H1 (cell line): ENCODE results near the gene NTN1. TPM values are rescaled to one million over a fixed set of nuclear protein-coding genes. Genes with fewer than 3 reads are reported as not detected.

ENCODE experiments used
- CTCF ChIA-PET: fragments of 300-600 bp; sonication (Branson Sonifier 250); formaldehyde crosslinking; loops from one replicate; lab custom pipeline; 2021; ENCODE audit not compliant: partially characterized antibody; lab: Charles Lee
- POLR2A ChIA-PET: fragments of 300-600 bp; sonication (Branson Sonifier 250); formaldehyde crosslinking; loops from one replicate; lab custom pipeline; 2021; ENCODE audit warnings: inconsistent platforms; ENCODE audit not compliant: partially characterized antibody; lab: Charles Lee
- DNase-seq, 2 experiments: peaks; one replicate each; pipeline versions ENCODE4 v3.0.0 to v3.0.0-alpha.2; 2010 to 2022; ENCODE audit warnings: low spot score in 2 of 2, low read depth in 1 of 2, mixed read lengths in 1 of 2
- FAIRE-seq: peaks from 2 replicates; lab custom pipeline; 2011; peaks lifted over from hg19 to GRCh38; lab: Jason Lieb, UNC
- H2AFZ ChIP-seq: 2 replicates; pipeline ENCODE4 v1.8.1; 2012; ENCODE audit warnings: low read length, inconsistent platforms
- H2AK5ac ChIP-seq: 2 replicates; pipeline ENCODE4 v1.6.1; 2013; ENCODE audit warnings: low read depth, low read length
- H2BK120ac ChIP-seq: replicated peaks from 2 replicates; pipeline ENCODE3; 2013; ENCODE audit warnings: low read depth, low read length, inconsistent platforms
- H2BK12ac ChIP-seq: 2 replicates; pipeline ENCODE4 v1.6.1; 2013; ENCODE audit warnings: low read depth, low read length
- H2BK15ac ChIP-seq: 2 replicates; pipeline ENCODE4 v1.6.1; 2013; ENCODE audit warnings: low read length
- H2BK20ac ChIP-seq: 2 replicates; pipeline ENCODE4 v1.6.1; 2013; ENCODE audit warnings: low read length
- H2BK5ac ChIP-seq: 2 replicates; pipeline ENCODE4 v1.6.1; 2013; ENCODE audit warnings: low read depth, low read length
- H3K14ac ChIP-seq: 2 replicates; pipeline ENCODE4 v1.6.1; 2013; ENCODE audit warnings: inconsistent platforms; ENCODE audit not compliant: insufficient read length
- H3K18ac ChIP-seq: 2 replicates; pipeline ENCODE4 v1.6.1; 2013; ENCODE audit warnings: low read length; ENCODE audit errors: extremely low read depth
- H3K23ac ChIP-seq: 2 replicates; pipeline ENCODE4 v1.6.1; 2013; ENCODE audit warnings: inconsistent platforms; ENCODE audit not compliant: insufficient read length
- H3K23me2 ChIP-seq: 2 replicates; pipeline ENCODE4 v1.6.1; 2013; ENCODE audit warnings: low read depth, low read length
- H3K27ac ChIP-seq: 2 replicates; pipeline ENCODE4 v1.6.1; 2011; ENCODE audit warnings: low read depth, low read length, inconsistent platforms
- H3K27me3 ChIP-seq, 4 experiments: replicated peaks in 1 of 4; 1 replicate in 1 of 4; 2 replicates in 3 of 4; pipeline versions ENCODE4 v1.6.1 to v1.8.1; 2011 to 2013; ENCODE audit warnings: low read length in 3 of 4, mild to moderate bottlenecking in 3 of 4, inconsistent platforms in 2 of 4, mixed read lengths in 2 of 4, moderate library complexity in 1 of 4; ENCODE audit not compliant: control insufficient read depth in 3 of 4, insufficient read depth in 3 of 4; ENCODE audit errors: extremely low read depth in 1 of 4
- H3K36me3 ChIP-seq, 4 experiments: 2 replicates each; pipeline versions ENCODE4 v1.6.1 to v1.8.1; 2011 to 2013; ENCODE audit warnings: mild to moderate bottlenecking in 4 of 4, low read length in 3 of 4, moderate library complexity in 2 of 4, control low read depth in 1 of 4, inconsistent platforms in 1 of 4; ENCODE audit not compliant: insufficient read depth in 4 of 4, control insufficient read depth in 2 of 4
- H3K4ac ChIP-seq: replicated peaks from 2 replicates; pipeline ENCODE3; 2013; ENCODE audit warnings: low read length, low read depth, mixed read lengths, inconsistent platforms; ENCODE audit not compliant: insufficient read length
- H3K4me1 ChIP-seq, 4 experiments: replicated peaks in 1 of 4; 1 replicate in 1 of 4; 2 replicates in 3 of 4; pipeline versions ENCODE4 v1.6.1 to v1.8.1; 2011 to 2013; ENCODE audit warnings: low read length in 3 of 4, inconsistent platforms in 2 of 4, mixed read lengths in 1 of 4; ENCODE audit not compliant: insufficient read depth in 4 of 4, control insufficient read depth in 3 of 4
- H3K4me2 ChIP-seq, 2 experiments: 2 replicates each; pipeline versions ENCODE4 v1.6.1 to v1.8.1; 2011 to 2013; ENCODE audit warnings: low read depth in 2 of 2, low read length in 2 of 2, control low read depth in 1 of 2, inconsistent platforms in 1 of 2, mild to moderate bottlenecking in 1 of 2; ENCODE audit not compliant: insufficient read depth in 1 of 2
- H3K4me3 ChIP-seq, 4 experiments: fragments of 200-600, 300-600 bp in 1 of 4; sonication (generic), shearing (Covaris generic), sonication (Bioruptor Twin) in 1 of 4; 2 replicates each; pipeline versions ENCODE4 v1.5.1 to v1.8.1; 2011 to 2016; ENCODE audit warnings: low read length in 4 of 4, low read depth in 3 of 4, control low read depth in 2 of 4, inconsistent platforms in 2 of 4, mild to moderate bottlenecking in 2 of 4, mixed read lengths in 1 of 4, moderate library complexity in 1 of 4; ENCODE audit not compliant: insufficient read depth in 2 of 4; ENCODE audit errors: extremely low read depth in 1 of 4
- H3K56ac ChIP-seq: replicated peaks from 2 replicates; pipeline ENCODE3; 2013; ENCODE audit warnings: low read depth, mild to moderate bottlenecking, mixed read lengths, low read length, inconsistent platforms; ENCODE audit not compliant: insufficient read length
- H3K79me1 ChIP-seq: 2 replicates; pipeline ENCODE4 v1.6.1; 2013; ENCODE audit warnings: low read depth, low read length, control low read depth
- H3K79me2 ChIP-seq, 2 experiments: 2 replicates each; pipeline versions ENCODE4 v1.6.1 to v1.8.1; 2012 to 2013; ENCODE audit warnings: low read length in 2 of 2, mild to moderate bottlenecking in 2 of 2, inconsistent platforms in 1 of 2; ENCODE audit not compliant: insufficient read depth in 2 of 2, control insufficient read depth in 1 of 2
- H3K9ac ChIP-seq, 4 experiments: replicated peaks in 1 of 4; 1 replicate in 1 of 4; 2 replicates in 3 of 4; pipeline versions ENCODE4 v1.6.1 to v1.8.1; 2011 to 2013; ENCODE audit warnings: low read depth in 3 of 4, low read length in 3 of 4, control low read depth in 2 of 4, mild to moderate bottlenecking in 2 of 4, moderate library complexity in 2 of 4, inconsistent platforms in 1 of 4; ENCODE audit errors: extremely low read depth in 1 of 4
- H3K9me3 ChIP-seq, 2 experiments: 2 replicates each; pipeline versions ENCODE4 v1.6.1 to v1.8.1; 2012 to 2013; ENCODE audit warnings: mild to moderate bottlenecking in 2 of 2, moderate library complexity in 2 of 2, control low read depth in 1 of 2, inconsistent platforms in 1 of 2, low read depth in 1 of 2, low read length in 1 of 2, mixed read lengths in 1 of 2; ENCODE audit not compliant: insufficient read depth in 2 of 2
- H4K20me1 ChIP-seq, 2 experiments: replicated peaks in 1 of 2; 2 replicates each; pipeline versions ENCODE3 to v1.8.1; 2011 to 2013; ENCODE audit warnings: inconsistent platforms in 2 of 2, low read length in 2 of 2, mild to moderate bottlenecking in 1 of 2; ENCODE audit not compliant: insufficient read depth in 2 of 2, control insufficient read depth in 1 of 2
- H4K5ac ChIP-seq: 2 replicates; pipeline ENCODE4 v1.6.1; 2013; ENCODE audit warnings: low read length, low read depth, mixed read lengths, inconsistent platforms; ENCODE audit not compliant: insufficient read length
- H4K8ac ChIP-seq: 2 replicates; pipeline ENCODE4 v1.8.0; 2013; ENCODE audit warnings: mild to moderate bottlenecking, moderate library complexity, low read length, inconsistent platforms; ENCODE audit not compliant: insufficient read depth; ENCODE audit errors: extremely low read depth
- H4K91ac ChIP-seq: replicated peaks from 2 replicates; pipeline ENCODE3; 2013; ENCODE audit warnings: low read length, mixed read lengths, inconsistent platforms; ENCODE audit not compliant: insufficient read length
- ASH2L ChIP-seq: fragments of 200-600, 300-600 bp; sonication (generic); IDR thresholded peaks from one replicate; pipeline ENCODE4 v1.7.1; 2017; ENCODE audit warnings: low read length
- BRCA1 ChIP-seq: IDR thresholded peaks from 2 replicates; pipeline ENCODE4 v1.6.1; 2012; ENCODE audit warnings: low read depth, low read length, improper control_type of control experiment
- CEBPB ChIP-seq: IDR thresholded peaks from 2 replicates; pipeline ENCODE4 v1.6.1; 2012; ENCODE audit warnings: low read depth, low read length
- CHD2 ChIP-seq: IDR thresholded peaks from 2 replicates; pipeline ENCODE4 v1.6.1; 2012; ENCODE audit warnings: low read length, improper control_type of control experiment
- CTBP2 ChIP-seq: IDR thresholded peaks from 2 replicates; pipeline ENCODE4 v1.7.0; 2011; ENCODE audit warnings: borderline replicate concordance, mild to moderate bottlenecking, moderate library complexity, mixed read lengths, low read length; ENCODE audit not compliant: insufficient read depth, insufficient read length
- RNF2 ChIP-seq: fragments of 200-900, 300-1000 bp; sonication (generic); IDR thresholded peaks from 2 replicates; pipeline ENCODE4 v1.7.1; 2016; ENCODE audit warnings: borderline replicate concordance, low read depth, mild to moderate bottlenecking, antibody characterized with exemption, low read length; ENCODE audit not compliant: poor library complexity, severe bottlenecking; ENCODE audit errors: missing control alignments
- SIRT6 ChIP-seq: IDR thresholded peaks from one replicate; pipeline ENCODE4 v1.7.1; 2012; ENCODE audit warnings: low read length, inconsistent platforms
- TAF1 ChIP-seq: IDR thresholded peaks from 2 replicates; pipeline ENCODE4 v1.6.1; 2011; ENCODE audit warnings: mild to moderate bottlenecking, low read depth, low read length
- TBP ChIP-seq: IDR thresholded peaks from 2 replicates; pipeline ENCODE4 v1.6.1; 2011; ENCODE audit warnings: low read depth, low read length, improper control_type of control experiment
- WGBS, 2 experiments: shearing (Covaris generic) in 1 of 2; methylation state at CpG; one replicate each; pipeline versions ENCODE4 v1.1.6 to v1.1.7; 2013 to 2015; ENCODE audit warnings: low lambda C conversion rate in 2 of 2, mixed read lengths in 2 of 2, inconsistent platforms in 1 of 2, low coverage in 1 of 2, missing lambda C conversion rate in 1 of 2; ENCODE audit not compliant: insufficient replicate concordance in 2 of 2, insufficient coverage in 1 of 2, insufficient read length in 1 of 2; ENCODE audit errors: extremely low coverage in 1 of 2, missing lambda C conversion rate in 1 of 2; 5-methylcytosine and 5-hydroxymethylcytosine counted together
- polyA plus RNA-seq, 7 experiments: library from polyadenylated mRNA; depleted of rRNA in 3 of 7; stranded (reverse) in 5 of 7; unstranded in 2 of 7; fragments of >200 nt in 5 of 7; fragments of 200-250 nt in 2 of 7; gene quantifications; 1 replicate in 5 of 7; 2 replicates in 1 of 7; 4 replicates in 1 of 7; pipeline versions ENCODE4 v1.2.1 to v1.2.3, GENCODE V29; 2011 to 2013; ENCODE audit warnings: missing spikeins in 2 of 7, mixed read lengths in 2 of 7
- total RNA-seq: library from RNA; stranded (reverse); fragmentation: NEBNext Ultra II Directional; extraction: Animal tissue kit (Norgen Biotek cat#: 25700); gene quantifications from 2 replicates; pipeline ENCODE4 v1.2.1, GENCODE V29; 2021

Gene NTN1
- total and polyA plus RNA-seq, 2 of the 8 experiments (the other 6 are each of a cell fraction or from before 2014, with no cell fraction given), result 2.0 to 2.3 TPM

DNA sequence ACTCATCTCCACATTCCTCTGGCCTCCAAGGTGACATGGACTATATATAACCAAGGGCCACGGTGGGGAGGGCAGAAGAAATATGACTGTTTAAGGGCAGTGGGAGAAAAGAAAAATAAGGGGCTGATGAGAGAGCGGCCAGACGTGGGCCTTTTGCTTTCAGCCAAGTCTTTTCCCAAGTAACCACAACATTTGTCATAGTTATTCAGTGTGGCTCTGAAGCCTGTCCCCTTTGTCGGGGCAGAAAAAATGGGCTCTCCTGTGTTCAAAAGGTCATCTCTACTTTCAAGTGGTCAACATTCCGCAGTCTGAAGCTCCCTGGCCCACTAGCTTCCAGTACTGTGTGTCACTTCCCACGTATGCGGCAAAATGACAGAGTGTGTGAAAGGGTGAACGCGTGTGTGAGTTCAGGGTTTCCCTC lies 245.4 kb downstream of the NTN1 start:
- no peak overlapping the region for H2BK15ac ChIP-seq
- H3K56ac ChIP-seq, result no peak overlapping the region
- H3K4me1 ChIP-seq, result peaks cover 0 to under 1% (median 0%) of the 10 kb centered on the region in 4 experiments; a peak in 1 of 7 replicates
- no peaks in the 10 kb centered on the region for H3K36me3 ChIP-seq
- H2BK12ac ChIP-seq, result no peak overlapping the region
- TF ChIP-seq CEBPB (no peak), RNF2 (no peak), CHD2 (no peak), SIRT6 (no peak), TAF1 (no peak), CTBP2 (no peak), BRCA1 (no peak), ASH2L (no peak), TBP (no peak)
- TF ChIP-seq, all 59 proteins: peak for 0
- Histone ChIP-seq H2BK5ac (no peak overlapping the region), H2BK120ac (no peak overlapping the region), H4K8ac (no peak overlapping the region), H3K23me2 (no peaks in the 10 kb centered on the region), H2BK20ac (no peak overlapping the region), H2AFZ (no peak overlapping the region), H3K4me2 (no peak overlapping the region), H2AK5ac (no peak overlapping the region), H3K27me3 (peaks cover 0 to 2% (median 0%) of the 10 kb centered on the region in 4 experiments; a peak in 2 of 7 replicates), H3K9me3 (no peaks in the 10 kb centered on the region), H3K79me2 (no peaks in the 10 kb centered on the region), H4K91ac (no peak overlapping the region), H4K20me1 (no peaks in the 10 kb centered on the region), H3K27ac (no peak overlapping the region), H3K79me1 (0 out of 2 replicates have a peak, but pooled peaks cover 2% of the 10 kb centered on the region), H3K14ac (no peak overlapping the region), H3K4me3 (no peak overlapping the region), H3K4ac (no peak overlapping the region), H4K5ac (no peak overlapping the region), H3K23ac (no peak overlapping the region), H3K18ac (no peak overlapping the region), H3K9ac (no peak overlapping the region)
- no peak for FAIRE-seq
- 95% methylated on average over 9 of the region's 9 CpGs; no CpG with 5 or more reads in 1 of the 2 experiments for WGBS, 2 experiments
- ChIA-PET CTCF (interaction anchor here (0.6 to 3.2 kb wide), 6 partner anchors 10 to 262 kb away, joined by 3 to 15 read pairs (median 3); no protein-coding TSS in a partner anchor), POLR2A (no interaction called here)
- DNase-seq, result no peak
